ENCODE results near the gene TP63. TPM values are rescaled to one million over a fixed set of nuclear protein-coding genes. Genes with fewer than 3 reads are reported as not detected.
"Not testable (repeated sequence)": the region's sequence is repeated elsewhere in the genome, so short reads cannot be mapped to it uniquely, and the experiment has no call there.

The TP63 gene
- total and polyA plus RNA-seq, 8 donors, result 0.45 to 2.7 (median 0.84) TPM

DNA sequence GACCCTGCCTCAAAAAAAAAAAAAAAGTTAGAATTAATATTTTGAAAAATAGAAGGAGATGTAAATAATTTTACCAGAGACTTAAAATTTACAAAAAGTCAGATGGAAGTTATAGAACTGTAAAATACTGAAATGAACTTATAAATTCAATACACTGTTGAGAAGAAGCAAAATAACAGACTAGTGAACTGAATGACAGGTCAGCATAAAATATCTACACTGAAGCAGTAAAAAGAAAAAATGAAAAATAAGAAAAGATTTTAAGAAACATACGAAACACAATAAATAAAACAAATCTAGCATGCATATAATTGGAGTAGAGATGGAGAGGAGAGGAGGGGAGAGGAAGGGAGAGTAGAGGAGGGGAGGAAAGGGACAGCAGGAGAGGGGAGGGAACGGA lies 33.3 kb upstream of the TP63 start:
- Histone ChIP-seq H3K4me3 (no peak overlapping the region), H3K27me3 (no peaks in the 10 kb centered on the region), H3K27ac (no peak overlapping the region), H3K36me3 (no peaks in the 10 kb centered on the region), H3K9me3 (peaks cover 0 to 2% of the 10 kb centered on the region in 2 donors), H3K4me1 (no peaks in the 10 kb centered on the region)
- TF ChIP-seq, protein P1, sequence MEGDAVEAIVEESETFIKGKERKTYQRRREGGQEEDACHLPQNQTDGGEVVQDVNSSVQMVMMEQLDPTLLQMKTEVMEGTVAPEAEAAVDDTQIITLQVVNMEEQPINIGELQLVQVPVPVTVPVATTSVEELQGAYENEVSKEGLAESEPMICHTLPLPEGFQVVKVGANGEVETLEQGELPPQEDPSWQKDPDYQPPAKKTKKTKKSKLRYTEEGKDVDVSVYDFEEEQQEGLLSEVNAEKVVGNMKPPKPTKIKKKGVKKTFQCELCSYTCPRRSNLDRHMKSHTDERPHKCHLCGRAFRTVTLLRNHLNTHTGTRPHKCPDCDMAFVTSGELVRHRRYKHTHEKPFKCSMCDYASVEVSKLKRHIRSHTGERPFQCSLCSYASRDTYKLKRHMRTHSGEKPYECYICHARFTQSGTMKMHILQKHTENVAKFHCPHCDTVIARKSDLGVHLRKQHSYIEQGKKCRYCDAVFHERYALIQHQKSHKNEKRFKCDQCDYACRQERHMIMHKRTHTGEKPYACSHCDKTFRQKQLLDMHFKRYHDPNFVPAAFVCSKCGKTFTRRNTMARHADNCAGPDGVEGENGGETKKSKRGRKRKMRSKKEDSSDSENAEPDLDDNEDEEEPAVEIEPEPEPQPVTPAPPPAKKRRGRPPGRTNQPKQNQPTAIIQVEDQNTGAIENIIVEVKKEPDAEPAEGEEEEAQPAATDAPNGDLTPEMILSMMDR (IDR thresholded peaks at IDR 0.05), result no peak
- DNase-seq, result no peak
- intact Hi-C loops (cut with DNase I), result no loop called here
- ATAC-seq, result no peak

DNA sequence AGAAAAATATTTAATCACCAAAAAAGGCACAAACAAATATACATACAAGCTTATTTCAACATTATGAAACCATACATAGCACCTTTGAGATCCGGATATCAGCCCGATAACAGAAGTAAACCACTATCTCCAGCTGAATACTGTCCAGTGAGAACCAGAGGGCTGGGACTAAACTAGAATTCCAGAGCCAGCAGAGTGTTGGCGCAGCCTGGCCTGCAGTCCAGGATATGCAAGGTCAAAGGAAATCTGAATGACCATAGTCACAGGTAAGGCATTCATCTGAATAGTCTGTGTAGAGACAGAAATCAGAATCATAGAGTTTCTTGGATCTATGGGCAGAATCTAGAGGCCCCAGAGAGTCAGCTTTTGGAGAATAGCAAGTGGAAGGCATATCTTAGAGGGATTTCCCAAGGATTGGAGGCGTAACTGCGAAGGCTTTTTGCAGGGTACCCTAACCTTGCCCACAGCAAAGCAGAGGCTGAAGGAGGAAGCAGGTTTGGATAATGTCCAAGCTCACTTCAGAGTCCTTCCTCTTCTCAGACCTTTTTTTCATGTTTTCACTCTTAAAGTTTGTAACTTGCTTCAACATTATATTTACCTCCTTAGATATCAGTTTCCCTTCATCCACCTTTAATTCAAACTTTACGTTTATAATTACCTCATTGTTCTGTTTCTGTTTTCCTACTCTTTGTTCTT lies 32.5 kb upstream of the TP63 start:
- Histone ChIP-seq H3K9me3 (peaks cover 0 to 2% of the 10 kb centered on the region in 2 donors), H3K27ac (no peak overlapping the region), H3K36me3 (no peaks in the 10 kb centered on the region), H3K4me3 (no peak overlapping the region), H3K4me1 (no peaks in the 10 kb centered on the region), H3K27me3 (no peaks in the 10 kb centered on the region)
- TF ChIP-seq, protein P1 (IDR thresholded peaks at IDR 0.05), result no peak
- intact Hi-C loops (cut with DNase I), result no loop called here
- no peak for DNase-seq
- ATAC-seq, result no peak

DNA sequence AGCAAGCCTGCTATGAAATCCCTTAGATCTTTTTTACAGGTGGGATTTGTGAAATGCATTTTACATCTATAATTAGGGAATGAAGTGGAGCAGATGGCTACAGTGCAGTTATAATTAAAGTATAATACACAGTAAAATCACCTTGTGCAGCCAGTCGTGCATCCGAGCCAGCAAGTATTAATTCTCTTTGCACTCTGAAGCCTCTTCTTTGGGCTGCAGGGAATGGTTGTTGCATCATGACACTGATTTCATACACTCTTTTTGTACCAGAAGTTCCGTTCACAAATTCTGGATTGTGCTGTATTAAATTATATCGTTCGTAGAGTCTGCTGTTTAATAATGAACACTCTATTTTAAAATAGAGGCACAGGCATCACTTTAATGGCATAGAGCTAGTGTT lies 28.7 kb upstream of the TP63 start:
- no peak for ATAC-seq
- DNase-seq, result no peak
- H3K27ac ChIP-seq, result no peak overlapping the region
- H3K4me3 ChIP-seq, result no peak overlapping the region
- TF ChIP-seq, protein P1 (IDR thresholded peaks at IDR 0.05), result no peak
- no peaks in the 10 kb centered on the region for H3K4me1 ChIP-seq
- H3K27me3 ChIP-seq, result no peaks in the 10 kb centered on the region
- H3K36me3 ChIP-seq, result no peaks in the 10 kb centered on the region
- H3K9me3 ChIP-seq, result peaks cover 0 to 9% of the 10 kb centered on the region in 2 donors
- intact Hi-C loops (cut with DNase I), result no loop called here

DNA sequence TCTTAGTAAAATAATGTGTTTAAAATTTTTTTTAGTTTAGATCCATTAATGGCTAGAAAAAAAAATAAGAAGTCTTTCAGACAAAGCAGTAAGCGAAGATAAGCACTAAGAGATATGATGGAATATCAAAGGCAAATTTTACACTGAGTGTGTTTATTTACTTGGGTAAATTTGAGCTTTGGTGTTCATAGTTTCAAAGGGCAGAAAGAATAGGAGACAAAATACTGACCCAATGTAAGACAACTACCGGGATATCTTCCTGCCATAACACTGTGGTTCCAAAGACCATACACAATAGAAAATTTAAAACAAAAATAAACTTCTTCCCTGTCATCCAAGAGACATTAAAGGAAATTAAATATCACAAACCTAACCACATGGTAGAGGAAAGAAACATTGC lies 25.5 kb upstream of the TP63 start:
- DNase-seq (no peak), ATAC-seq (no peak)
- Histone ChIP-seq H3K9me3 (peaks cover 0 to 14% of the 10 kb centered on the region in 2 donors), H3K27ac (no peak overlapping the region), H3K4me1 (no peaks in the 10 kb centered on the region), H3K36me3 (no peaks in the 10 kb centered on the region), H3K27me3 (no peaks in the 10 kb centered on the region), H3K4me3 (no peak overlapping the region)
- TF ChIP-seq, protein P1 (IDR thresholded peaks at IDR 0.05), result no peak
- intact Hi-C loops (cut with DNase I), result no loop called here

DNA sequence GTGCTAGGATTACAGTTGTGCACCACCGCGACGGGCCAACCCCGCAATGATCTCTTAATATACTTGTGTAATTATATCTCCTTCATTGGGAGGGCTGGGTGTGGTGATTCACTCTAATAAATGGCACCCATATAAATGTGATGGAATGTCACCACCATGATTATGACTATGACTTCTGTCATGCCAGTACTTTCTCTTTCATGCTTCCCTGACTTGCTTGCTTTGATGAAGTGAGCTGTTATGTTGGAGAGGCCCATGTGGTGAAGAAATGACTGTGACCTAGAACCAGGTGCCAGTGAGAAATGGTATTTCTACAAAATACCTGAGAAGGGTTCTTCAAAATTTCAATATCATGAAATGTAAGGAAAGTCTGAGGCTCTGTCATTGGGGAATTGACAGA lies 24.4 kb upstream of the TP63 start:
- no peaks in the 10 kb centered on the region for H3K36me3 ChIP-seq
- intact Hi-C loops (cut with DNase I), result no loop called here
- peaks cover 0 to 19% of the 10 kb centered on the region in 2 donors for H3K9me3 ChIP-seq
- no peak overlapping the region for H3K4me3 ChIP-seq
- H3K4me1 ChIP-seq, result no peaks in the 10 kb centered on the region
- H3K27ac ChIP-seq, result no peak overlapping the region
- no peaks in the 10 kb centered on the region for H3K27me3 ChIP-seq
- TF ChIP-seq, protein P1 (IDR thresholded peaks at IDR 0.05), result no peak
- ATAC-seq, result no peak
- DNase-seq, result peak in 1 of 4 donors; percentile 31

DNA sequence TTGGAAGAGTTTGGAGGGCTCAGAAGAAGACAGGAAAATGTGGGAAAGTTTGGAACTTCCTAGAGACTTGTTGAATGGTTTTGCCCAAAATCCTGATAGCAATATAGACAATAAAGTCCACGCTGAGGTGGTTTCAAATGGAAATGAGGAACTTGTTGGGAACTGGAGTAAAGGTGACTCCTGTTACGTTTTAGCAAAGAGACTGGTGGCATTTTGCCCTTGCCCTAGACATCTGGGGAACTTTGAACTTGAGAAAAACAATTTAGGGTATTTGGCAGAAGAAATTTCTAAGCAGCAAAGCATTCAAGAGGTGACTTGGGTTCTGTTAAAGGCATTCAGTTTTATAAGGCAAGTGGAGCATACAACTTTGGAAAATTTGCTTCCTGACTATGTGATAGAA lies 18.5 kb upstream of the TP63 start:
- not testable (repeated sequence) for ATAC-seq

More for the DNA sequence above, 18.5 kb upstream of the TP63 start:
- H3K4me1 ChIP-seq; H3K27me3 ChIP-seq; H3K4me3 ChIP-seq; H3K9me3 ChIP-seq; DNase-seq; intact Hi-C loops (cut with DNase I); H3K27ac ChIP-seq; H3K36me3 ChIP-seq: not testable (repeated sequence)

Measured in left lung (tissue), 10 donors.